ENCODE measurements around the gene NTRK1. TPM values are rescaled to one million over a fixed set of nuclear protein-coding genes. Genes with fewer than 3 reads are reported as not detected.

NTRK1 gene
- total RNA-seq, 1 experiment from 2014 or later: 0.24 TPM

DNA sequence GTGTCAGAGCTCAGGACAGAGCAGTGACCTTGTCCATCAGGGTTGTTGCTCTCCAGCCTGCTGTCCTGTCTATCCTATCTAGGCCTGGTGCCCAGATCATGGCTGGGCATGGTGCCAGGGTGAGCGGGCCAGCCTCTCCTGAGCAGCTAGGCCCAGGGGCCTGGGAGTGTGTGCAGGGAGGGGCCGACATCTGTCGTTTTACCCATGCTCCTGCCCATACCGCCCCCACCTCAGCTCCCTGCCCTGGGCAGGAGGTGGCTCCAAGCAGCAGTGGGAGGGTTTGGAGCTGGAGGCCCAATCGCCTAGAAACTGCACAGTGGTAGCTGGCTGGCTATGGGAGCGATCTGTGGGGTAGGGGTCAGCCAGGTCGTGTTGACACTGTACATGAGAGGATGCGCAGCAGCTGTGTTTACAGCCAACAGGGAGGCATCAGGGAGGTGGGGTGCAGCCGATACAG lies 8.2 kb upstream of the NTRK1 start:
- no peak overlapping the region for H3K9ac ChIP-seq (ENCODE audit: extremely low read depth, insufficient read length, low read length)
- Mint-ChIP-seq H3K27ac (no peak overlapping the region), H3K27me3 (ENCODE audit: low read depth) (peaks cover 96% of the 10 kb centered on the region), H3K9me3 (no peaks in the 10 kb centered on the region), H3K4me1 (peaks cover 12 to 23% of the 10 kb centered on the region in 2 experiments), H3K36me3 (ENCODE audit: insufficient read depth in 1 of 3, low read depth in 3 of 3) (no peaks in the 10 kb centered on the region), H3K4me3 (no peak overlapping the region)
- no peak overlapping the region for H3K14ac ChIP-seq (ENCODE audit: insufficient read depth, low read length)
- H4K8ac ChIP-seq (replicated peaks; ENCODE audit: insufficient read length, low read depth, low read length): no peak overlapping the region
- H4K20me1 ChIP-seq (ENCODE audit: control insufficient read depth, insufficient read depth, insufficient read length): no peaks in the 10 kb centered on the region
- no peak overlapping the region for H3K23ac ChIP-seq (ENCODE audit: insufficient read length, low read depth, low read length)
- H2AK5ac ChIP-seq (ENCODE audit: insufficient read length, low read length): no peak overlapping the region
- no peak overlapping the region for H2BK15ac ChIP-seq (ENCODE audit: low read depth, low read length)
- DNase-seq: no peak
- no peaks in the 10 kb centered on the region for H3K79me1 ChIP-seq (ENCODE audit: insufficient read depth, low read depth, low read length, poor library complexity, severe bottlenecking)
- H3K79me2 ChIP-seq (ENCODE audit: insufficient read depth, low read length): no peaks in the 10 kb centered on the region
- no peak overlapping the region for H2BK12ac ChIP-seq (ENCODE audit: insufficient read length, low read depth, low read length)
- H3K23me2 ChIP-seq (ENCODE audit: insufficient read length, low read depth, low read length, poor library complexity, severe bottlenecking): peaks cover 3% of the 10 kb centered on the region
- TF ChIP-seq, protein P1, sequence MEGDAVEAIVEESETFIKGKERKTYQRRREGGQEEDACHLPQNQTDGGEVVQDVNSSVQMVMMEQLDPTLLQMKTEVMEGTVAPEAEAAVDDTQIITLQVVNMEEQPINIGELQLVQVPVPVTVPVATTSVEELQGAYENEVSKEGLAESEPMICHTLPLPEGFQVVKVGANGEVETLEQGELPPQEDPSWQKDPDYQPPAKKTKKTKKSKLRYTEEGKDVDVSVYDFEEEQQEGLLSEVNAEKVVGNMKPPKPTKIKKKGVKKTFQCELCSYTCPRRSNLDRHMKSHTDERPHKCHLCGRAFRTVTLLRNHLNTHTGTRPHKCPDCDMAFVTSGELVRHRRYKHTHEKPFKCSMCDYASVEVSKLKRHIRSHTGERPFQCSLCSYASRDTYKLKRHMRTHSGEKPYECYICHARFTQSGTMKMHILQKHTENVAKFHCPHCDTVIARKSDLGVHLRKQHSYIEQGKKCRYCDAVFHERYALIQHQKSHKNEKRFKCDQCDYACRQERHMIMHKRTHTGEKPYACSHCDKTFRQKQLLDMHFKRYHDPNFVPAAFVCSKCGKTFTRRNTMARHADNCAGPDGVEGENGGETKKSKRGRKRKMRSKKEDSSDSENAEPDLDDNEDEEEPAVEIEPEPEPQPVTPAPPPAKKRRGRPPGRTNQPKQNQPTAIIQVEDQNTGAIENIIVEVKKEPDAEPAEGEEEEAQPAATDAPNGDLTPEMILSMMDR (conservative IDR thresholded peaks at IDR 0.05): no peak
- H3K27me3 ChIP-seq (ENCODE audit: insufficient read depth, low read length): peaks cover 40% of the 10 kb centered on the region
- WGBS (ENCODE audit: extremely low coverage, insufficient read length, low lambda C conversion rate): no CpG with 5 or more reads among the region's 9 CpGs
- no peak overlapping the region for H2AFZ ChIP-seq (ENCODE audit: low read length)
- H3K4ac ChIP-seq (ENCODE audit: low read depth, low read length): no peak overlapping the region
- no peaks in the 10 kb centered on the region for H3K4me1 ChIP-seq (ENCODE audit: insufficient read depth, low read length)
- no peak overlapping the region for H3K56ac ChIP-seq (ENCODE audit: insufficient read length, low read depth, low read length)
- H3K27ac ChIP-seq (ENCODE audit: insufficient read length, low read depth, low read length): no peak overlapping the region
- no peak overlapping the region for H3T11ph ChIP-seq (ENCODE audit: low read length)
- no peak overlapping the region for H4K5ac ChIP-seq (ENCODE audit: insufficient read length, low read depth, low read length)
- no peak overlapping the region for H4K91ac ChIP-seq (ENCODE audit: insufficient read length, low read depth, low read length)
- no peak overlapping the region for H3K18ac ChIP-seq (ENCODE audit: insufficient read length, low read depth, low read length)
- no peak overlapping the region for H3K4me2 ChIP-seq (ENCODE audit: insufficient read depth, insufficient read length, low read length)
- no peak overlapping the region for H2BK120ac ChIP-seq (ENCODE audit: low read depth, low read length, poor library complexity, severe bottlenecking)
- H2BK5ac ChIP-seq (ENCODE audit: insufficient read length, low read length): no peak overlapping the region
- no peak overlapping the region for H2BK20ac ChIP-seq (ENCODE audit: low read depth, low read length, poor library complexity, severe bottlenecking)
- no peaks in the 10 kb centered on the region for H3K9me3 ChIP-seq (ENCODE audit: control insufficient read depth, low read depth, low read length)

Data from H9 (cell line).